Cortex of kidney (tissue), 1 donor: Measurements from ENCODE around the gene HIGD1C.
"Not testable (repeated sequence)": the region's sequence is repeated elsewhere in the genome, so short reads cannot be mapped to it uniquely, and the experiment has no call there.

Source experiments
- DNase-seq: peaks from one replicate; lab custom pipeline; 2025; lab: John Stamatoyannopoulos, UW

Gene HIGD1C

GRCh38 chr12:50985322-50985721 is 33.0 kb downstream of the HIGD1C start:
- no peak for DNase-seq

DNA sequence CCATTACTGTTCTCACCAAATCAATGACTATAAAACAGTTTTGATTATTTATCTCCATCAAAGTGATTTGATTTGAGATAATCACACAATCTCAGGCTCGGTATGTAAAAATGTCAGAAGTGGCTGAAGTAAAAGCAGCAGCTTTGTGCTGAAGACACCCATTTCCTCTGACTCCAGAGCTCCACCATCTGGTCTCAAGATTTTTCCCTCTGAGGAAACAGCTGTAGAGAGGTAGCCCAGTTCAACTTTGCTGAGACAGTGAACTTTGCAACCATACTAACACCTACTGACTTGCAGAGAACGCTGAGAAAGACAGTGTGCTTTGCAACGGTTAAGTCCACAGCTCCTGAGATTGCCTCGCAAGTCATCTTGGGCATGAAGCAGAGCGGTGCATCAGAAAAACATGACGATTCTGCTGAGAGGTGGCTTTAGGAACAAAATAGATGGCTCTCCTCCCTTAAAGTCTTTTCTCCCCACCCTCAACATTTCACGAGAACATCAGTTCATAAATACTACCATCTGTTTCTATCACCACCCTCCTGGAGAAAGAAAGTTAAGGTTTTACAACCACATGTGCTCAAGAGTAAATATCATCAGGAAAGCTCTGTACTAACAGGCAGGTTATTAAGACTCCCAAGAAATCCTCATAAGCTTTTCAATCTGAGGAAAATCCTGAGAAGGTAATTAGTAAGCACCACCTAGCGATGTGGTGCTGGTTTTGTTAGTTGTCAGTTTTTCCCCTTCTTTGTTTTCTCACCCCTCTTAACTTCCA is 34.8 kb downstream of the HIGD1C start:
- DNase-seq: no peak

DNA sequence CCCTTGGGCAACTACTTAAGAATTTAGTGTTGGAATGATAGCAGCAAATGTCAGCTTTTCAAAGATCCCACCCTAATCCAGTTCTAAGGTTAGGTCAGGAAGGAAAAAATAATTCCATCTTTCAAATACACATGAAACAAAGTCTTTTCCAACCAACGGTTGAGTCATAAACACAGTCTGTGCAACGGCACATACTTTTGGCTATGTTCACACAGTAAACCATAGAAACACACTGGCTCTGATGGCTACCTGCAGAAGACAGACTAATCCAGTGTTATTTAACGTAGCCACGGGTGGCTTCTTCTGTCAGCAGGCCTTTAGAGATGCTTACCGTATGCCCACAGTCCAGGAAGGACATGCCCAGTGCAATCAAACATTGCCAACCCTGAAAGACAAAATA is 35.7 kb downstream of the HIGD1C start:
- DNase-seq: no peak

DNA sequence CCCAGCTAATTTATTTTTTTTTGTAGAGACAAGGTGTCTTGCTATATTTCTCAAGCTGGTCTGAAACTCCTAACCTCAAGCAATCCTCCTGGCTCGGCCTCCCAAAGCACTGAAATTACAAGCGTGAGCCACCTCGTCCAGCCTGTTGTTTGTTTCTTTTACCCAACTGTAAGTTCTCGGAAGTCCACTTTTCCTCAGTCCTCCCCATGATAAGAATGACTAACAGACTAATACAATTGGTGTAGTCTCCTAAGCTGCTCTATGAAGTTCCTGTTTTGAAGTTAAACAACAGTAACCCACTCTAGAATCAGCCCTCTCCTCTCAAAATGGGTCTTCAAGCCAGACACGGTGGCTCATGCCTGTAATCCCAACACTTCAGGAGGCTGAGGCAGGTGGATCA is 36.5 kb downstream of the HIGD1C start:
- no peak for DNase-seq

- no peak for DNase-seq
Observed at GRCh38 chr12:50990147-50990727, 37.9 kb downstream of the HIGD1C start.

DNA sequence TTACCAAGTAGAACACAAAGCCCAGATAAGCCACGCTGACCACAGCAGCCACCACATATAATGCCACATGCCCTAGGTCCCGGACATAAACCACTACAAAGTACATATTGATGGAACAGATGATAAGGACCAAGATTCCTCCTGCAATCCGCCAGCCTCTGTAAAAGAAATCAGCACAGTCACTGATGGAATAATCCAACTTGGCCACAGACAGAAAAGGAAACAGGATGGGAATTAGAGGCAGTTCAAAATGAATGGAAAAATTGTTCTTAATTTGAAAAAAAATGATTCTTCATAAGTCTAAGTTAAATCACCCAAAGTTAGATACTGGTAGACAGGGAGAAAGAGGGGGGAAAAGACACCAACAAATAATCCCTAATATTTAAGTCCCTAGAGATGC is 38.4 kb downstream of the HIGD1C start:
- DNase-seq: no peak

- DNase-seq: no peak
Observed at GRCh38 chr12:50991291-50991690, 38.9 kb downstream of the HIGD1C start.

DNA sequence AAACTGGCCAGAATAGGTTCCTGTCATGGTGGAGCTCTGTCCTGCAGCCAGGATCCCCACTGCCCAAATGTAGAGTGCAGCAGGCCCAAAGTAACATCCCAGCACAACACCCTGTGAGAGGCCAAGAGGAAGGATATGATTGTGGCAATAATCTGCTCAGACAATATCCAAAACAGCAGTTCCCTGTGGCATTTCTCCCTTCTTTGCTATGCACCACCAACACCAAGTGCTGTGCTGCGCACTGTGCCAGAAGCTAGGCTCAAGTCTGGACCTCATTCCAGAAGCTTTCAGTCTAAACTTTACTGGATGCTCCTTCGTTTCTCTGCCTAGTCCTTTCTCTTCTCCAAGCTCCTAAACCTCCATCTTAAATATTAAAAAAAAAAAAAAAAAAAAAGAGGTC is 40.5 kb downstream of the HIGD1C start:
- DNase-seq: no peak

- no peak for DNase-seq
Observed at GRCh38 chr12:50999093-50999492, 46.7 kb downstream of the HIGD1C start.

GRCh38 chr12:51000245-51000644 is 47.9 kb downstream of the HIGD1C start:
- DNase-seq: no peak

DNA sequence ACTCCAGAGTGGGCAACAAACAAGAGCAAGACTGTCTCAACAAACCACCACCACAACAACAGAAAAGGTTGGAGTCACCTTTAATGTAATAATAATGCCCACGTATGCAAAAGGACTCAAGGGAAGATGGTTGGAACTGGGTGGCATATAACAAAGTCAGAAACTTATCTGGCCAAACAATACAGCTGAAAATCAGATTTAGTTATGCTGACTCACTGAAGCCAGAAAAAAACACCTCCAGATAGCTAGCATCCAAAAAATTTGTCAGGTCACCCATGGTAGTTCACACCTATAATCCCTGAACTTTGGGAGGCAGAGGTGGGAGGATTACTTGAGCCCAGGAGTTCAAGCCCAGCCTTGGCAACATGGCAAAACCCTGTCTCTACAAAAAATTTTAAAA is 49.5 kb downstream of the HIGD1C start:
- DNase-seq: no peak

GRCh38 chr12:51004504-51004903 is 52.2 kb downstream of the HIGD1C start:
- no peak for DNase-seq

- DNase-seq: no peak
Observed at GRCh38 chr12:51005030-51005429, 52.7 kb downstream of the HIGD1C start.

- no peak for DNase-seq
Observed at GRCh38 chr12:51005671-51006070, 53.3 kb downstream of the HIGD1C start.

GRCh38 chr12:51008329-51009055 is 56.1 kb downstream of the HIGD1C start:
- DNase-seq: no peak

- no peak for DNase-seq
Observed at GRCh38 chr12:51009056-51009440, 56.7 kb downstream of the HIGD1C start.

DNA sequence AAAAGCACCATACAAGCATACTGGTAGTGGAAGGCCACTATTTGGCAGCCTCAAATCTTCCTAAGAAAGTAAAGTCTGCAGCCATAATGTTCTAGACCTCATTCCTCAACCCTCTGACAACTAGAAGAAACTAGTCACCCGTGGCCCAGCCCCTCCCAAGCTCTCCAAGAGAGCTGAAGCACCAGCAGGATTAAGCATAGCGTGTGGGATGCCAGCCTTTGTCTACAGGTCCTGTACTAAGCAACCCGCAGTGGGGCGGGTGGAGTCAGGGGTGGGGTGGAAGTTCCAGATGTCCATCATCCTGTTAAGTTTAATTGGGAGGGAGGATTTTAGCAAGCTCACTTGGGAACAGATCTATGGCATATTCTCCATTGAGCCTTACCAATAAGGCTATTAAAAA is 59.6 kb downstream of the HIGD1C start:
- no peak for DNase-seq

- no peak for DNase-seq
Observed at GRCh38 chr12:51012570-51013236, 60.4 kb downstream of the HIGD1C start.

DNA sequence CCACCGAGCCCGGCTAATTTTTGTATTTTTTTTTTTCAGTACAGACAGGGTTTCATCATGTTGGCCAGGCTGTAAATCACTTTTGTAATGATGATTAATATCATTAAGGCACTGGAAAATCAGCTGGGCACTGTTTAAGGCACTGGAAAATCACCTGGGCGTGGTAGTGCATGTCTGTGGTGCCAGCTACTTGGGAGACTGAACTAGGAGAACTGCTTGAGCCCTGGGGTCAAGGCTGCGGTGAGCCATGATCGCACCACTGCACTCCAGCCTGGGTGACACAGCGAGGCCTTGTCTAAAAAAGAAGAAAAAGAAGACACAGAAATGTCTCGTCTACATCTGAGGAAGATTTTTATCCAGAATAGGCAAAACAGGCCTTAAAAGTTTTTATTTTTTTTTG is 61.1 kb downstream of the HIGD1C start:
- DNase-seq: no peak

DNA sequence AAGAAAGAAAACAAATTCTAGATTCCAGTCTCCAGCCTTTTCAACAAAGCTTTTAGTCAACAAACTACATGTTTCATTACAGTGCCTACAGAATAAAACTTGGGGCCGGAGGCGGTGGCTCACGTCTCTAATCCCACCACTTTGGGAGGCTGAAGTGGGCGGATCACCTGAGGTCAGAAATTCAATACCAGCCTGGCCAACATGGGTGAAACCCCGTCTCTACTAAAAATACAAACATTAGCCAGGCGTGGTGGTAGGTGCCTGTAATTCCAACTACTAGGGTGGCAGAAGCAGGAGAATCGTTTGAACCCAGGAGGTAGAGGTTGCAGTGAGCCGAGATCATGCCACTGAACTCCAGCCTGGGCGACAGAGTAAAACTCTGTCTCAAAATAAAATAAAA is 62.1 kb downstream of the HIGD1C start:
- not testable (repeated sequence) for DNase-seq

DNA sequence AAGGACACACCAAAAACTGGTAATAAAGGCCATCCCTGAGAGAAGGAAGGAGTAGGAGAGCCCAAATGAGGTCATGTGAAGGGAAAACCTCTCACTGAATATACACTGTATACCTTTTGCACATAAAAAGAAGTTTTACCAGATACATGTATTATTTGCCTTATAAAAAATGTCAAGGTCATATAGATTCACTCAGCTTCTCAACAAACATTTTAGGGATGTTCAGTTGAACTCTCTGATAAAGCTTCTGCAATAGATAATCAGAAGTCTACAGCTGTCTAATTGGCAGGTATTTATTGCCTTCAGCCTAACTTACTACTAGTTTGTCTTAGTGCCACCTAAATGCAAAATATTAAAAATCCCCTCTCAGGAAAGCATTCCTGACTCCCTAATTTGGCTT is 65.1 kb downstream of the HIGD1C start:
- no peak for DNase-seq

DNA sequence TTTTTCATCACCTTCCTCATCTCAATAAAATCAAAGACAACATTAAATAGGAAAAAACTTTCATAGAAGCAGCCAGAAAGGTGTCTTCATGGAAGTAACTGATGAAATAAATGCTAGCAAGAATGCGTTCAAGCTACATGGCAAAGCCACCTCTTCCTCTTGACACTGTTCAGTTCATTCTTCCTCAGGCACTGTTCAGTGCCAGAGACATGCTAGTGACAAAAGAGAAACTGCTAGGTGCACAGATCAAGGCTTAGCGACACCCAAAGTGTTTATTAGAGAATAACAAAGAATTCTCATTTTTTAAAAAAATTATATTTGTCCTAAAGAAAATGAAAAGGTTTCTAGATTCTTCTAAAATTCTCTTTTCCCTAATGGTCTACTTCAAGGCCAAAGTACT is 66.6 kb downstream of the HIGD1C start:
- no peak for DNase-seq

DNA sequence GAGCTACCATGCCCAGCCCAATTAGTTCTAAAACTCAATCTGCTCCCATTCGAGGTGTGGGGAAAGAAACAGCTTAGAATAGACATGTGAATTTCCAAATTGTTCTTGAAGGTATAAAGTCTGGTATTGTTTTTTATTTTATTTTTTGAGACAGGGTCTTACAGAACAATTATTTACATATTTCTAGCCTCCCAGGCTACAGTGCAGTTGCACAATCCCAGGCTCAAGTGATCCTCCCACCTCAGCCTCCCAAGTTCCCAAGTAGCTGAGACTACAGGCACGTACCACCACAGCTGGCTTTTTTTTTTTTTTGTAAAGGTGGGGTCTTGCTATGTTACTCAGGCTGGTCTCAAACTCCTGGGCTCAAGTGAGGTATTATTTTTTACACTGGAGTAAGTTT is 67.6 kb downstream of the HIGD1C start:
- DNase-seq: no peak
